K562 (cell line): ENCODE measurements around the gene CCDC116. TPM values are rescaled to one million over a fixed set of nuclear protein-coding genes. Genes with fewer than 3 reads are reported as not detected.

ENCODE experiments used
- ATAC-seq: fragments of 200-7000 bp; cut with Tn5 transposase; 3 replicates; pipeline ENCODE4 v1.9.1; 2020; ENCODE audit warnings: moderate library complexity
- BruUV-seq: library from RNA; stranded (reverse); fragments of 400-500 nt; replicated peaks from 2 replicates; lab custom pipeline; 2021; lab: Mats Ljungman, UMichigan
- CTCF ChIA-PET: fragments of 300-600 bp; formaldehyde crosslinking; extraction: SDS; loops from one replicate; lab custom pipeline; 2021; ENCODE audit warnings: low intra/inter-chr PET ratio; lab: Yijun Ruan, JAX
- POLR2A ChIA-PET: fragments of 300-600, 350-650 bp; sonication (Branson Sonifier 250); formaldehyde crosslinking; extraction: SDS; loops from one replicate; lab custom pipeline; 2021; ENCODE audit warnings: antibody characterized with exemption, inconsistent platforms; lab: Yijun Ruan, JAX
- DNase-seq, 4 experiments: peaks; one replicate each; pipeline versions ENCODE4 v3.0.0 to v3.0.0-alpha.2; 2011 to 2018; ENCODE audit warnings: low spot score in 3 of 4, mixed read lengths in 3 of 4; ENCODE audit errors: extremely low read depth in 1 of 4
- FAIRE-seq: peaks from 2 replicates; lab custom pipeline; 2011; peaks lifted over from hg19 to GRCh38; lab: Jason Lieb, UNC
- H2AFZ ChIP-seq: 2 replicates; pipeline ENCODE4 v1.6.0; 2011; ENCODE audit warnings: low read depth, low read length, control low read depth, inconsistent platforms
- H3K27ac ChIP-seq: fragments of 200-600 bp; 3 replicates; pipeline ENCODE4 v1.8.0; 2011; ENCODE audit warnings: low read depth, mild to moderate bottlenecking, control low read depth, inconsistent platforms, low read length, moderate library complexity, mixed read lengths; ENCODE audit errors: extremely low read depth
- H3K27me3 ChIP-seq, 2 experiments: fragments of 300-600 bp in 1 of 2; 2 replicates in 1 of 2; 3 replicates in 1 of 2; pipeline versions ENCODE4 v1.6.0 to v1.8.0; 2011; ENCODE audit warnings: inconsistent platforms in 2 of 2, low read length in 2 of 2, mild to moderate bottlenecking in 1 of 2, mixed read lengths in 1 of 2, moderate library complexity in 1 of 2; ENCODE audit not compliant: control insufficient read depth in 2 of 2, insufficient read depth in 2 of 2
- H3K36me3 ChIP-seq: fragments of 300-600 bp; 3 replicates; pipeline ENCODE4 v1.8.0; 2011; ENCODE audit warnings: mild to moderate bottlenecking, low read length, inconsistent platforms; ENCODE audit not compliant: control insufficient read depth, insufficient read depth
- H3K4me1 ChIP-seq, 2 experiments: fragments of 200-600 bp in 1 of 2; replicated peaks in 1 of 2; 2 replicates in 1 of 2; 3 replicates in 1 of 2; pipeline versions ENCODE4 v1.5.1 to v1.8.0; 2011; ENCODE audit warnings: inconsistent platforms in 2 of 2, low read length in 2 of 2, mild to moderate bottlenecking in 1 of 2, mixed read lengths in 1 of 2, moderate library complexity in 1 of 2; ENCODE audit not compliant: control insufficient read depth in 2 of 2, insufficient read depth in 2 of 2
- H3K4me2 ChIP-seq: 2 replicates; pipeline ENCODE4 v1.6.1; 2011; ENCODE audit warnings: low read length, control low read depth, inconsistent platforms, mixed read lengths; ENCODE audit not compliant: insufficient read depth
- H3K4me3 ChIP-seq: fragments of 200-600 bp; sonication (generic), shearing (Covaris generic); 2 replicates; pipeline ENCODE4 v1.5.1; 2016; ENCODE audit warnings: control low read depth, inconsistent platforms
- H3K79me2 ChIP-seq: fragments of 200-600 bp; 3 replicates; pipeline ENCODE4 v1.8.0; 2011; ENCODE audit warnings: low read length, inconsistent platforms; ENCODE audit not compliant: control insufficient read depth, insufficient read depth
- H3K9ac ChIP-seq, 2 experiments: 2 replicates each; pipeline versions ENCODE4 v1.6.0 to v1.6.1; 2011; ENCODE audit warnings: low read depth in 2 of 2, low read length in 2 of 2, control low read depth in 1 of 2, inconsistent platforms in 1 of 2, mild to moderate bottlenecking in 1 of 2, mixed read lengths in 1 of 2; ENCODE audit not compliant: insufficient read depth in 1 of 2
- H3K9me1 ChIP-seq: one replicate; pipeline ENCODE4 v1.6.0; 2011; ENCODE audit warnings: inconsistent platforms, mild to moderate bottlenecking, low read length, moderate library complexity; ENCODE audit not compliant: control insufficient read depth, insufficient read depth
- H3K9me3 ChIP-seq: replicated peaks from 2 replicates; pipeline ENCODE4 v1.5.1; 2011; ENCODE audit warnings: low read depth, low read length, inconsistent platforms; ENCODE audit not compliant: control insufficient read depth, insufficient read depth
- H4K20me1 ChIP-seq: replicated peaks from 2 replicates; pipeline ENCODE4 v1.6.1; 2011; ENCODE audit warnings: low read length, inconsistent platforms, mixed read lengths; ENCODE audit not compliant: control insufficient read depth, insufficient read depth
- BHLHE40 ChIP-seq: IDR thresholded peaks from 2 replicates; pipeline ENCODE4 v1.6.1; 2011; ENCODE audit warnings: low read length, improper control_type of control experiment
- CHD1 ChIP-seq: fragments of 200-600 bp; sonication (generic); IDR thresholded peaks from one replicate; pipeline ENCODE4 v1.6.1; 2012; ENCODE audit warnings: mild to moderate bottlenecking, moderate library complexity, low read length, inconsistent platforms
- CHD2 ChIP-seq: IDR thresholded peaks from 2 replicates; pipeline ENCODE4 v1.6.1; 2011; ENCODE audit warnings: low read depth, low read length
- E2F6 ChIP-seq, 2 experiments: IDR thresholded peaks; 2 replicates each; pipeline ENCODE4 v1.6.1; 2011; ENCODE audit warnings: borderline replicate concordance in 1 of 2, control low read depth in 1 of 2, low read depth in 1 of 2, low read length in 1 of 2, mild to moderate bottlenecking in 1 of 2, mixed read lengths in 1 of 2, moderate library complexity in 1 of 2; ENCODE audit not compliant: insufficient read depth in 1 of 2, insufficient read length in 1 of 2, poor library complexity in 1 of 2, severe bottlenecking in 1 of 2; ENCODE audit errors: extremely low read depth in 1 of 2
- HNRNPK ChIP-seq: fragments of 200-400 bp; formaldehyde crosslinking; IDR thresholded peaks from one replicate; pipeline ENCODE4 v1.6.1; 2018; ENCODE audit warnings: mild to moderate bottlenecking, low read depth, low read length; ENCODE audit not compliant: poor library complexity, severe bottlenecking
- JUND ChIP-seq, 2 experiments: IDR thresholded peaks; 2 replicates in 1 of 2; 3 replicates in 1 of 2; pipeline ENCODE4 v1.6.1; 2011; ENCODE audit warnings: borderline replicate concordance in 2 of 2, low read depth in 2 of 2, low read length in 2 of 2, improper control_type of control experiment in 1 of 2, missing biosample characterization in 1 of 2, missing genetic modification characterization in 1 of 2, missing genetic modification reagents in 1 of 2
- TCFL5 ChIP-seq: fragments of 250-450 bp; sonication (Bioruptor Pico); conservative IDR thresholded peaks from 2 replicates; pipeline ENCODE4 v1.6.1; 2021; ENCODE audit warnings: mild to moderate bottlenecking, moderate library complexity, matching md5 sums
- TEAD1 ChIP-seq, 2 experiments: fragments of 450-650 bp in 1 of 2; sonication (generic) in 1 of 2; formaldehyde crosslinking; IDR thresholded peaks; 2 replicates each; pipeline versions ENCODE4 v1.4.0 to v1.8.0; 2020 to 2022; ENCODE audit warnings: mild to moderate bottlenecking in 2 of 2, missing genetic modification reagents in 1 of 2
- YY1 ChIP-seq, 3 experiments: IDR thresholded peaks; 2 replicates each; pipeline ENCODE4 v1.6.1; 2011; ENCODE audit warnings: low read length in 2 of 3, mild to moderate bottlenecking in 2 of 3, moderate library complexity in 2 of 3, borderline replicate concordance in 1 of 3, control low read depth in 1 of 3, low read depth in 1 of 3; ENCODE audit not compliant: insufficient read depth in 3 of 3, insufficient replicate concordance in 2 of 3, control insufficient read depth in 1 of 3, insufficient read length in 1 of 3; ENCODE audit errors: extremely low read depth in 1 of 3
- ZC3H8 ChIP-seq: fragments of 450-650 bp; IDR thresholded peaks from 2 replicates; pipeline ENCODE4 v1.6.1; 2017
- WGBS: fragments of 100-300 bp; shearing (Covaris generic); methylation state at CpG from one replicate; pipeline ENCODE4 v1.1.6; 2016; ENCODE audit warnings: low coverage, mixed read lengths; ENCODE audit not compliant: insufficient coverage; ENCODE audit errors: missing lambda C conversion rate; 5-methylcytosine and 5-hydroxymethylcytosine counted together
- in situ Hi-C: fragments of 300-500 bp; cut with MboI; formaldehyde crosslinking; loops from 4 replicates; pipeline ENCODE4 v1.15.0; 2018; ENCODE audit warnings: inconsistent platforms, mixed read lengths
- intact Hi-C: fragments of 100-400 bp; cut with micrococcal nuclease; formaldehyde crosslinking; loops from 2 replicates; pipeline ENCODE4 v1.14.2; 2022
- polyA plus RNA-seq, 8 experiments: library from polyadenylated mRNA; depleted of rRNA in 4 of 8; stranded (reverse) in 5 of 8; unstranded in 3 of 8; fragments of >200 nt; fragmentation: Nextera tagmentation in 2 of 8; fragmentation: Illumina TruSeq in 1 of 8; extraction: Ambion mirVana in 2 of 8; extraction: Trizol in 1 of 8; gene quantifications; 2 replicates each; pipeline versions ENCODE4 v1.2.1 to v1.2.3, GENCODE V29; 2011 to 2014; ENCODE audit warnings: inconsistent platforms in 1 of 8, missing spikeins in 1 of 8
- total RNA-seq, 7 experiments: library from RNA; depleted of rRNA in 6 of 7; stranded (reverse); fragments of >200 nt in 6 of 7; fragmentation: Illumina TruSeq in 2 of 7; extraction: Trizol in 2 of 7; gene quantifications; 2 replicates each; pipeline versions ENCODE4 v1.2.1 to v1.2.3, GENCODE V29; 2011 to 2021; ENCODE audit warnings: low replicate concordance in 1 of 7
- TF ChIP-seq, protein P1 (sequence below): fragments of 250-450 bp; sonication (Bioruptor Pico); IDR thresholded peaks from 2 replicates; pipeline ENCODE4 v1.5.0; 2021; ENCODE audit warnings: mild to moderate bottlenecking, borderline replicate concordance

The CCDC116 gene
- total and polyA plus RNA-seq, 9 of the 15 experiments (the other 6 are each of a cell fraction or from before 2014, with no cell fraction given), result 1.6 to 11.3 (median 4.7) TPM

DNA sequence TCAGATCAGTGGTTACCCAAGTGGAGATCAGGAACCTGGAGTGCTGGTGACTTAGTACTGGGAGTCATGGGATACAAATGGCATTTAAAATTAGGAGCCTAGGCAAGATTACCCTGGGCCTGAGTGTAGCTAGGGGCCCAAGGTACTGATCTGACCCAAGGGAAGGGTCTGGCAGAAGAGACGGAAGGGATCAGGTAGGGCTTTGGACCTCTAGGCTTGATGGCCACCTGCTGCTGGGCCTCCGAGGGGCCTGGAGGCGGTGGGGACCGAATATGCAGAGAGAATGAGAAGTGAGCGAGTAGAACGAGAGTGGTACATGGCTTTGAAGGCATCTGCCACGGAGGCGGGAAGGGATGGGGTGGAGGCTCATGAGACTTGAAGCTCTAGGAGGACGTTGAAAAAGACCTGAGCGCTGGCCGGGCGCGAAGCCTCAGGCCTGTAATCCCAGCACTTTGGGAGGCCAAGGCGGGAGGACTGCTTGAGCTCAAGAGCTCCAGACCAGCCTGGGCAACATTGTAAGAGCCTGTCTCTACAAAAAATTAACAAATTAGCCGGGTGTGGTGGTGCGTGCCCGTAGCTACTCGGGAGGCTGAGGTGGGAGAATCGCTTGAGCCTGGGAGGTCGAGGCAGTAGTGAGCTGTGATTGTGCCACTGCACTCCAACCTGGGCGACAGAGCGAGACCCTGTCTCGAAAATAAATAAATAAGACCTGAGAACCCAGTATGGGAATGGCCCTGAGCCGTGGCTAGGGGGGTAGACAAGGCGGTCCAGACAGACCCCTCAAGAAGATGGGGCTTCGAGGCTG is 32.7 kb downstream of the CCDC116 start (continued):
- TF ChIP-seq TEAD1 (CRISPR knock-in tag; IDR thresholded peaks at IDR 0.05), result no peak

- H3K36me3 ChIP-seq, result peaks cover 30% of the 10 kb centered on the region
- H3K4me1 ChIP-seq, result peaks cover 14 to 24% of the 10 kb centered on the region in 2 experiments; a peak in 4 of 5 replicates
- H3K9me1 ChIP-seq, result peaks cover 8% of the 10 kb centered on the region
- peak overlapping the region; percentile 96 for H2AFZ ChIP-seq
- H3K27me3 ChIP-seq, result no peaks in the 10 kb centered on the region
- peak; percentile 73 to 80 (median 78) for DNase-seq
- peak overlapping the region; percentile 91 for H3K4me2 ChIP-seq
- TF ChIP-seq, protein P1, sequence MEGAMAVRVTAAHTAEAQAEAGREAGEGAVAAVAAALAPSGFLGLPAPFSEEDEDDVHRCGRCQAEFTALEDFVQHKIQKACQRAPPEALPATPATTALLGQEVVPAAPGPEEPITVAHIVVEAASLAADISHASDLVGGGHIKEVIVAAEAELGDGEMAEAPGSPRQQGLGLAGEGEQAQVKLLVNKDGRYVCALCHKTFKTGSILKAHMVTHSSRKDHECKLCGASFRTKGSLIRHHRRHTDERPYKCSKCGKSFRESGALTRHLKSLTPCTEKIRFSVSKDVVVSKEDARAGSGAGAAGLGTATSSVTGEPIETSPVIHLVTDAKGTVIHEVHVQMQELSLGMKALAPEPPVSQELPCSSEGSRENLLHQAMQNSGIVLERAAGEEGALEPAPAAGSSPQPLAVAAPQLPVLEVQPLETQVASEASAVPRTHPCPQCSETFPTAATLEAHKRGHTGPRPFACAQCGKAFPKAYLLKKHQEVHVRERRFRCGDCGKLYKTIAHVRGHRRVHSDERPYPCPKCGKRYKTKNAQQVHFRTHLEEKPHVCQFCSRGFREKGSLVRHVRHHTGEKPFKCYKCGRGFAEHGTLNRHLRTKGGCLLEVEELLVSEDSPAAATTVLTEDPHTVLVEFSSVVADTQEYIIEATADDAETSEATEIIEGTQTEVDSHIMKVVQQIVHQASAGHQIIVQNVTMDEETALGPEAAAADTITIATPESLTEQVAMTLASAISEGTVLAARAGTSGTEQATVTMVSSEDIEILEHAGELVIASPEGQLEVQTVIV (CRISPR knock-in tag), result no peak
- TF ChIP-seq JUND (IDR thresholded peaks at IDR 0.05; ENCODE audit: borderline replicate concordance, low read depth, low read length), result peak; percentile 19; the same call in 1 of the 2 replicates
- no peak for TF ChIP-seq JUND (tag; IDR thresholded peaks at IDR 0.05; ENCODE audit: borderline replicate concordance, low read depth, low read length)
- peak; percentile 8 for TF ChIP-seq CHD1
- no peak for TF ChIP-seq ZC3H8
- 0 out of 2 replicates have a peak, but pooled peaks have one; percentile 17 for TF ChIP-seq BHLHE40
- peak in 1 of 2 experiments; percentile 40 for TF ChIP-seq E2F6 (IDR thresholded peaks at IDR 0.05; ENCODE audit: borderline replicate concordance in 1 of 2, extremely low read depth in 1 of 2, insufficient read depth in 1 of 2, insufficient read length in 1 of 2, low read depth in 1 of 2, low read length in 1 of 2, poor library complexity in 1 of 2, severe bottlenecking in 1 of 2)
- TF ChIP-seq YY1 (IDR thresholded peaks at IDR 0.05; ENCODE audit: borderline replicate concordance in 1 of 3, control insufficient read depth in 1 of 3, extremely low read depth in 1 of 3, insufficient read depth in 3 of 3, insufficient read length in 1 of 3, insufficient replicate concordance in 2 of 3, low read depth in 1 of 3, low read length in 2 of 3), result peak in 1 of 3 experiments; percentile 9
- 0 out of 2 replicates have a peak, but pooled peaks have one; percentile 9 for TF ChIP-seq CHD2
- no peak for TF ChIP-seq HNRNPK
- TF ChIP-seq TCFL5 (CRISPR knock-in tag), result no peak
- TF ChIP-seq, all 486 proteins: peak for 6
- POLR2A ChIA-PET, result interaction anchor here (0.8 to 8.9 kb wide), 18 partner anchors 8 to 469 kb away, joined by 3 to 167 read pairs (median 12); partner anchors contain the start of gene SDF2L1
- Histone ChIP-seq H3K9me3 (0 out of 2 replicates have a peak, but pooled peaks cover 2% of the 10 kb centered on the region), H3K4me3 (peak overlapping the region; percentile 44), H3K79me2 (peaks cover 31% of the 10 kb centered on the region), H3K9ac (peak overlapping the region; percentile 81 to 94), H3K27ac (peak overlapping the region; percentile 84), H4K20me1 (no peaks in the 10 kb centered on the region; the same call in 1 of the 2 replicates)
- FAIRE-seq (no peak), ATAC-seq (peak; percentile 29)
- no TSS peak for BruUV-seq
- in situ Hi-C loops, result loop anchor here (25.0 kb wide), 1 partner anchor 1329 kb away; no protein-coding TSS in a partner anchor
- CTCF ChIA-PET, result interaction anchor here (0.6 to 2.6 kb wide), 3 partner anchors 272 to 529 kb away, joined by 3 to 9 read pairs (median 4); no protein-coding TSS in a partner anchor
- WGBS, result 5% methylated on average over 16 of the region's 16 CpGs
- intact Hi-C loops, result loop anchor here (1.0 to 2.0 kb wide), 4 partner anchors 14 to 272 kb away; no protein-coding TSS in a partner anchor
Observed at GRCh38 chr22:21666786-21667185, 34.2 kb downstream of the CCDC116 start.
